Hepatocyte (in vitro differentiated cells): ENCODE measurements around the gene ERCC4. TPM values are rescaled to one million over a fixed set of nuclear protein-coding genes. Genes with fewer than 3 reads are reported as not detected.

Source experiments
- DNase-seq: peaks from one replicate; pipeline ENCODE4 v3.0.0-alpha.2; 2016; ENCODE audit warnings: low spot score
- H2AFZ ChIP-seq: fragments of 200-600 bp; sonication (generic); 2 replicates; pipeline ENCODE4 v1.6.0; 2016; ENCODE audit warnings: antibody characterized with exemption, mild to moderate bottlenecking
- H3K27ac ChIP-seq: fragments of 200-600 bp; sonication (generic); 2 replicates; pipeline ENCODE4 v1.5.1; 2016; ENCODE audit warnings: mild to moderate bottlenecking
- H3K27me3 ChIP-seq: fragments of 200-600 bp; sonication (generic); 2 replicates; pipeline ENCODE4 v1.6.1; 2016
- H3K36me3 ChIP-seq: fragments of 200-600 bp; sonication (generic); replicated peaks from 2 replicates; pipeline ENCODE4 v1.5.1; 2016; ENCODE audit warnings: low read depth; ENCODE audit not compliant: insufficient read depth
- H3K4me1 ChIP-seq: fragments of 200-600 bp; sonication (generic); 2 replicates; pipeline ENCODE4 v1.5.1; 2016; ENCODE audit warnings: mild to moderate bottlenecking, moderate library complexity; ENCODE audit not compliant: insufficient read depth
- H3K4me2 ChIP-seq: fragments of 200-600 bp; sonication (generic); 2 replicates; pipeline ENCODE4 v1.6.0; 2016
- H3K4me3 ChIP-seq: fragments of 200-600 bp; sonication (generic); 2 replicates; pipeline ENCODE4 v1.5.1; 2016; ENCODE audit warnings: mild to moderate bottlenecking
- H3K79me2 ChIP-seq: fragments of 200-600 bp; sonication (generic); 2 replicates; pipeline ENCODE4 v1.6.0; 2017; ENCODE audit warnings: mild to moderate bottlenecking
- H3K9me2 ChIP-seq: fragments of 200-600 bp; sonication (generic); replicated peaks from 2 replicates; pipeline ENCODE4 v1.6.0; 2017; ENCODE audit warnings: mild to moderate bottlenecking; ENCODE audit not compliant: insufficient read depth
- H3K9me3 ChIP-seq: fragments of 200-600 bp; sonication (generic); 2 replicates; pipeline ENCODE4 v1.5.1; 2016; ENCODE audit warnings: low read depth, mild to moderate bottlenecking
- H4K20me1 ChIP-seq: fragments of 200-600 bp; sonication (generic); 2 replicates; pipeline ENCODE4 v1.6.0; 2016; ENCODE audit warnings: mild to moderate bottlenecking; ENCODE audit not compliant: insufficient read depth, poor library complexity, severe bottlenecking
- EZH2 ChIP-seq: fragments of 200-600 bp; sonication (generic); IDR thresholded peaks from 2 replicates; pipeline ENCODE4 v1.6.1; 2016; ENCODE audit warnings: antibody characterized with exemption, mild to moderate bottlenecking, borderline replicate concordance
- EZH2phosphoT487 ChIP-seq: fragments of 200-600 bp; sonication (generic); IDR thresholded peaks from one replicate; pipeline ENCODE4 v1.6.1; 2018; ENCODE audit warnings: antibody characterized with exemption, mild to moderate bottlenecking, low read depth, moderate library complexity; ENCODE audit not compliant: unreplicated experiment, severe bottlenecking
- WGBS: methylation state at CpG from one replicate; pipeline ENCODE4 v1.1.6; 2016; ENCODE audit warnings: low lambda C conversion rate; ENCODE audit errors: missing lambda C conversion rate; 5-methylcytosine and 5-hydroxymethylcytosine counted together
- polyA plus RNA-seq: library from polyadenylated mRNA; unstranded; fragments of >200 nt; fragmentation: Nextera tagmentation; extraction: Ambion mirVana; gene quantifications from 2 replicates; pipeline ENCODE4 v1.2.1, GENCODE V29; 2016
- total RNA-seq: library from RNA; depleted of rRNA; stranded (reverse); fragments of >200 nt; gene quantifications from 2 replicates; pipeline ENCODE4 v1.2.3, GENCODE V29; 2014
- TF ChIP-seq, protein P1 (sequence below): fragments of 200-600 bp; sonication (generic); IDR thresholded peaks from 2 replicates; pipeline ENCODE4 v1.5.1; 2016; ENCODE audit warnings: antibody characterized with exemption, mild to moderate bottlenecking; ENCODE audit not compliant: poor library complexity

ERCC4 gene
- total and polyA plus RNA-seq, 2 experiments from 2014 or later: 14.5 to 19.3 TPM

DNA sequence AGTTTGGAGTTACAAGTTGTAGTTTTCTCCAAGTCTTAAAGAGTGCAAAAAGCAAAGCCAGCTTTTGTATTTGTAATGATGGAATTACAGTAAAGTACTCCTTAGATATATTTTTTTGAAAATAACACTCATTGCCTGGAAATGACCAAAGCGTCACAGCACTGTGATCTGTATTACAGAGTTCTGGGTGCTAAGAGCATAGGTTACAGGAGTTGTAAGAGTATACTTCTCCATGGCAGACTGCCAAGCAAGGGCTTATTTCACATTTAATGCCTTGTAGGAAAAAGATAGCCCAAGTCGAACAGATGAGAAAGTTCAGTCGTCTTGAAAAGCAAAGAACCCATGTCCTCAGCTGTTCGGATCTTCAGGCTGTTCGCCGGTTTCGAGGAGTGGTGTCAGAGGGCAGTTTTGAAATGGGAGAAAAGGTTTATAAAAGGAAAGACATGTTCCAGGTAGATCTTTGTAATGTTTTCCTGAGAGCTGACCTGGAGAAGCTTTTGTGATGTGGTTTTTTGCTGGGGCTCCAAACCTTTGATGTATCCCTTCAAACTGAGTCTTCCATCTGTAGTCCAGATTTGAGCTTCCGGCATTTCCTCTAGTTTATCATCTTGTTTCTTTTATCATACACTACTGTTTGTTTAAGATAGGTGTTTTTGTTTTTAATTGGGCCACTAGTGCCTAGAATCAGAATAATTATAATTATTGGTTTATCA is 41.3 kb downstream of the ERCC4 start:
- peak overlapping the region; percentile 36 for H3K27ac ChIP-seq
- H3K27me3 ChIP-seq: no peaks in the 10 kb centered on the region
- H3K9me3 ChIP-seq: no peaks in the 10 kb centered on the region
- WGBS: 72% methylated on average over 8 of the region's 8 CpGs
- no peaks in the 10 kb centered on the region for H4K20me1 ChIP-seq
- TF ChIP-seq EZH2: no peak
- TF ChIP-seq EZH2phosphoT487: no peak
- TF ChIP-seq, protein P1, sequence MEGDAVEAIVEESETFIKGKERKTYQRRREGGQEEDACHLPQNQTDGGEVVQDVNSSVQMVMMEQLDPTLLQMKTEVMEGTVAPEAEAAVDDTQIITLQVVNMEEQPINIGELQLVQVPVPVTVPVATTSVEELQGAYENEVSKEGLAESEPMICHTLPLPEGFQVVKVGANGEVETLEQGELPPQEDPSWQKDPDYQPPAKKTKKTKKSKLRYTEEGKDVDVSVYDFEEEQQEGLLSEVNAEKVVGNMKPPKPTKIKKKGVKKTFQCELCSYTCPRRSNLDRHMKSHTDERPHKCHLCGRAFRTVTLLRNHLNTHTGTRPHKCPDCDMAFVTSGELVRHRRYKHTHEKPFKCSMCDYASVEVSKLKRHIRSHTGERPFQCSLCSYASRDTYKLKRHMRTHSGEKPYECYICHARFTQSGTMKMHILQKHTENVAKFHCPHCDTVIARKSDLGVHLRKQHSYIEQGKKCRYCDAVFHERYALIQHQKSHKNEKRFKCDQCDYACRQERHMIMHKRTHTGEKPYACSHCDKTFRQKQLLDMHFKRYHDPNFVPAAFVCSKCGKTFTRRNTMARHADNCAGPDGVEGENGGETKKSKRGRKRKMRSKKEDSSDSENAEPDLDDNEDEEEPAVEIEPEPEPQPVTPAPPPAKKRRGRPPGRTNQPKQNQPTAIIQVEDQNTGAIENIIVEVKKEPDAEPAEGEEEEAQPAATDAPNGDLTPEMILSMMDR: no peak
- H3K9me2 ChIP-seq: no peaks in the 10 kb centered on the region
- H3K79me2 ChIP-seq: no peaks in the 10 kb centered on the region
- H2AFZ ChIP-seq: peak overlapping the region; percentile 14
- DNase-seq: peak; percentile 54
- no peaks in the 10 kb centered on the region for H3K36me3 ChIP-seq
- peak overlapping the region; percentile 40 for H3K4me2 ChIP-seq
- no peak overlapping the region for H3K4me3 ChIP-seq
- H3K4me1 ChIP-seq: peaks cover 13% of the 10 kb centered on the region

DNA sequence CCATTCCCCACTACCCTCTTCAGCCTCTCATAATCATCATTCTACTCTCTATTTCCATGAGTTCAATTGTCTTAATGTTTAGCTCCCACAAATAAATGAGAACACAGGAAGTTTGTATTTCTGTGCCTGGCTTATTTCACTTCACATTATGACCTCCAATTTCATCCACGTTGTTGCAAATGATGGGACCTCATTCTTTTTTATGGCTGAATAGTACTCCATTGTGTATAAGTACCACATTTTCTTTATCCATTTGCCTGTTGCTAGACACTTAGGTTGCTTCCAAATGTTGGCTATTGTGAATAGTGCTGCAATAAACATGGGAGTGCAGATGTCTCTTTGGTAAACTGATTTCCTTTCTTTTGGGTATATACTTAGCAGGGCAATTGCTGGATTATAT is 42.3 kb downstream of the ERCC4 start:
- DNase-seq: no peak
- Histone ChIP-seq H3K4me3 (no peak overlapping the region), H3K79me2 (no peaks in the 10 kb centered on the region), H3K4me1 (peaks cover 4% of the 10 kb centered on the region), H3K27ac (no peak overlapping the region), H3K9me3 (no peaks in the 10 kb centered on the region), H3K27me3 (no peaks in the 10 kb centered on the region), H3K36me3 (no peaks in the 10 kb centered on the region), H2AFZ (no peak overlapping the region), H4K20me1 (no peaks in the 10 kb centered on the region), H3K9me2 (no peaks in the 10 kb centered on the region), H3K4me2 (no peak overlapping the region)
- 100% methylated on average over 1 of the region's 1 CpG for WGBS
- TF ChIP-seq EZH2phosphoT487 (no peak), EZH2 (no peak)
- TF ChIP-seq, protein P1: no peak

DNA sequence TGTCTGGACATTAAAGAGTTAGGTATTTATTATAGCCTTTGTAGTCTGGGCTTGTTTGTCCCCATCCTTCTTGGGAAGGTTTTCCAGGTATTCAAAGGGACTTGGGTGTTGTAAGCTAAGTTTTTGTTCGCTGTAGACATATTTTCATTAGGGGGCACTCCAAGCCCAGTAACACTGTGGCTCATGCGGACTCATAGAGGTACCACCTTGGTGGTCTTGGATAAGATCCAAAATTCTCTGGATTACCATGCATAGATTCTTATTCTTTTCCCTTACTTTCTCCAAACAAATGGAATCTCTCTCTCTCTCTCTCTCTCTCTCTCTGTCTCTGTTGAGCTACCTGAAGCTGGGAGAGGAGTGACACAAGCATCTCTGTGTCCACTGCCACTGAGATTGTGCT is 48.9 kb downstream of the ERCC4 start:
- Histone ChIP-seq H3K27ac (no peak overlapping the region), H3K9me2 (no peaks in the 10 kb centered on the region), H3K36me3 (no peaks in the 10 kb centered on the region), H3K79me2 (no peaks in the 10 kb centered on the region), H3K27me3 (no peaks in the 10 kb centered on the region), H3K4me1 (no peaks in the 10 kb centered on the region), H3K4me2 (no peak overlapping the region), H3K4me3 (no peak overlapping the region), H2AFZ (no peak overlapping the region), H4K20me1 (no peaks in the 10 kb centered on the region), H3K9me3 (no peaks in the 10 kb centered on the region)
- TF ChIP-seq, protein P1: no peak
- TF ChIP-seq EZH2phosphoT487 (no peak), EZH2 (no peak)
- WGBS: 67% methylated on average over 2 of the region's 2 CpGs
- no peak for DNase-seq
